ENCODE results near the gene FSTL5.

The FSTL5 gene

DNA sequence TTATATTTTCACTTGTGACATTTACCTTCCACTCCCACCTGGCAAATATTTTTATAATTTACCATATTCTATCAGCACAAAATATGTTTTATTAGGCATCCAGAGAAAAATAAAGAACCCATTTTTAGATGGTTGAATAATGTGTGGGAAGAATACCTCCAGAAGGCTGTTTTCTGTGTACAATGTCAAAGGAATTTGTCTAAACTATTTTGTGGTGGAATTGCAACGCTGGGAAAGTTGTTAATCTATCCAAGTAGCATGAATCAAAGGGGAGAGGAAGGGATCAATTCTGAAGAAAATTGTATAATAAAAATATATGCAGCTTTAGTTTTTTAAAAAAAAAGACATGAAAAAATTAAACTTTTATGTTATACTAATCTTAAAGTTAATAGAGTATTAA is 706.5 kb downstream of the FSTL5 start:
- Histone ChIP-seq H3K4me3 (no peak overlapping the region), H3K4me2 (no peak overlapping the region), H3K9ac (no peak overlapping the region), H3K27ac (no peak overlapping the region), H3K27me3 (no peaks in the 10 kb centered on the region), H3K9me3 (replicated peaks in 1 of 11) (no peaks in the 10 kb centered on the region), H3K4me1 (no peaks in the 10 kb centered on the region), H3K36me3 (no peaks in the 10 kb centered on the region), H4K20me1 (no peaks in the 10 kb centered on the region)
- no peak for TF ChIP-seq Cebpa-rat (IDR thresholded peaks at IDR 0.05)

DNA sequence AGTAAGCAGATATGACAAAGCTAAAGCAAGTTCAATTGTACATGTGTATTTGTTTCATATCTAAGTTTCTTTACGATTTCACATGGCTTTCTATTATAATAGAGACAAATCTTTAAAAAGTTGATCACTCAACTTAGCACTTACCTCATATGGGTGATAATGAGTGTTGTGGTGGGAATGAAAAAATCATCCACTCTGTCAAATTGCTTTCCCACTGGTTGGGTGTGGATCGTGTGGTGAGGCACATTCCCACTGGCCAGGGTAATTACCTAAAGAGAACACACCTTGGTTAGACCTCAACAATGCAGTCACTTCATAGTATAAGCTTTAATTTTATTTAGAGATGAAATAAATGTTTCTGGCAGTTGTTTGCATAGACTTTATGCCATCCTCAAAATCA is 708.9 kb downstream of the FSTL5 start:
- H4K20me1 ChIP-seq = no peaks in the 10 kb centered on the region
- H3K9me3 ChIP-seq (replicated peaks in 1 of 11) = no peaks in the 10 kb centered on the region
- no peaks in the 10 kb centered on the region for H3K27me3 ChIP-seq
- H3K4me3 ChIP-seq = no peak overlapping the region
- H3K27ac ChIP-seq = no peak overlapping the region
- no peak for TF ChIP-seq Cebpa-rat (IDR thresholded peaks at IDR 0.05)
- no peak overlapping the region for H3K9ac ChIP-seq
- H3K36me3 ChIP-seq = no peaks in the 10 kb centered on the region
- H3K4me2 ChIP-seq = no peak overlapping the region
- H3K4me1 ChIP-seq = no peaks in the 10 kb centered on the region

DNA sequence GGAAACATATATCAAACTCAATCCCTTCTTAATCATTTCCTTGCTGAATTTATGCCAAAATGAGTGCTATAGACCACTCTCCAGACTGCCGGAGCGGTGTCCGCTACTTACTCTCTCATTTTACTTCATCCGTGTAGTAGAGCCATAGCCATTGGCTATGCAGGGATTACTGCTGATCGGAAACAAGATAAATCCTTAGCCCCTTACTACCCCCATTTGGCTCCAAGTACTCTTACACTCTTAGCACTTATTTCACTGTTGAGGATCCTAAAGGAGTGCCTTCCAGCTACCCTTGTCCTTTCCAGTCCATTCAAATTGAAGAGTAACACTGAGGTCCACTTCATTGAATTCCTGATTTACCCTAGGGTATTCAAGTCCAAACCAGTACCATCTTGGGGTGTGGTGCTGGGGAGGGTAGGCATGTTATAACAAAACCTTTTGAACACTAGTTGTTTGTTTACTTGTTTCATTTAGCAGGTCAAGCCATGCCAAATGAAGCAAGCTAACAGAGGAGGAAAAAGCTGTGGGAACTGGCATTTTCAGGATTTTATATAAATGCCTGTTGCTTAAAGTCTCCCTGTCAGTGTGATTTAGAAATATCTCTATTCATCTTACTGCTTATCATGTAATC is 715.1 kb downstream of the FSTL5 start:
- Histone ChIP-seq H3K36me3 (no peaks in the 10 kb centered on the region), H3K9ac (no peak overlapping the region), H4K20me1 (no peaks in the 10 kb centered on the region), H3K4me1 (no peaks in the 10 kb centered on the region), H3K27me3 (no peaks in the 10 kb centered on the region), H3K4me3 (no peak overlapping the region), H3K9me3 (replicated peaks in 1 of 11) (no peaks in the 10 kb centered on the region), H3K4me2 (no peak overlapping the region), H3K27ac (no peak overlapping the region)
- no peak for TF ChIP-seq Cebpa-rat (IDR thresholded peaks at IDR 0.05)

DNA sequence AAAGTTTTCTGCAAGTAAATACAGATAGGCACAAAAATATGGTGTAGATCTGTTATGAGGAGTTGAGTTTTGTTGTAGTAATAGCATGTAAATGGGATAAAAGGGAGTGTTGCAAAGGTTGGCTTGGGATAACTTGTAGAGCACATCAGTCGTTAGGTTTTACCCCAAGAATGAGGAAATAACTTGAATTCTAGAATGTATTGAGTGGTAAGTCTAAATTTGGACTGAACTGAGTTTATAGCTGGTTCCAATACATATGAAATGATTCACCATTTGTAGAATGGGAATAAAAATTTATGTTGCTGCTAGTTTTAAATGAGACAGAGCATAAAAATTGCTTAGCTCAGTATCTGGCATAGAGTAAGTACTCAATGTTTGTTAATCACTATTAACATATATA is 719.2 kb downstream of the FSTL5 start:
- H4K20me1 ChIP-seq = no peaks in the 10 kb centered on the region
- no peaks in the 10 kb centered on the region for H3K27me3 ChIP-seq
- H3K4me1 ChIP-seq = no peaks in the 10 kb centered on the region
- TF ChIP-seq Cebpa-rat (IDR thresholded peaks at IDR 0.05) = no peak
- no peak overlapping the region for H3K27ac ChIP-seq
- H3K36me3 ChIP-seq = no peaks in the 10 kb centered on the region
- no peak overlapping the region for H3K4me2 ChIP-seq
- H3K9me3 ChIP-seq (replicated peaks in 1 of 11) = no peaks in the 10 kb centered on the region
- no peak overlapping the region for H3K4me3 ChIP-seq
- H3K9ac ChIP-seq = no peak overlapping the region

DNA sequence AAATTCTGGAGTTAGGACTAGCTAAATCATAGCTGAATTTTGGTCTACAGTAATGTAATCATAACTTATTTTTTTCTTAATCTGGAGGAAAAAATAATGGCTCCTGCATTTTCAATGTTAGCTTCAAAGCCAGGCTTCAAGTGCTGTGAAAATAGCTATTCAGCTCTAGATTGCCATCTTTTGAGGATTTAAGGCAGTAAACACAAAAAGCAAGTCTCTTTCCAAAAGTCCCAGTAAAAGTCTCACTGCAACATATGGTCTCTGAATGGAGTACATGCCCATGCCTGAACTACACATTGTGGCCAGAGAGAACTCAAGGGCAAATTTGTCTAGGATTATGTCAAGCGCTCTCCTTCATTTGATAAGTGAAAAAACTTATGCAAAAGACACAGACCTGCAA is 720.9 kb downstream of the FSTL5 start:
- H3K27me3 ChIP-seq = no peaks in the 10 kb centered on the region
- no peaks in the 10 kb centered on the region for H3K9me3 ChIP-seq (replicated peaks in 1 of 11)
- H3K4me1 ChIP-seq = no peaks in the 10 kb centered on the region

DNA sequence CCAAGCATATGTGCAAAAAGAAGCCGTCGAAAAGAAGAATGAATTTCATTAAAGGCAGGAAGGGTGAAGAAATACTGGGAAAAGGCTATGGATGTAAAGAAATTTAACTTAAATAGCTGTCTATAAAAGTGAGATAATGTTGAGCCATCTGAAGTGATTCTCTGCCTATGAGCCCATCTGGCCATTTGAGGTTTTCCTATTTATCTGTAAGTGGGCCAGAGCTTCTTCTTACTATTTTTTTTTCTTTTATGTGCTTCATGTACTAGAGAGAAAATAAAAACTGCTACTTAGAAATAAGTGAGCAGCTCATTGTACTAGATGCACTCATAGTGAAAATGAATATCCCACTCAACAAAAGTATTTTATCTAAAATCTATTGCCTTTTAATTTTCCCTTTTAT is 725.7 kb downstream of the FSTL5 start:
- Histone ChIP-seq H3K4me2 (no peak overlapping the region), H4K20me1 (no peaks in the 10 kb centered on the region), H3K27me3 (no peaks in the 10 kb centered on the region), H3K9ac (no peak overlapping the region), H3K9me3 (replicated peaks in 1 of 11) (0 out of 22 replicates have a peak, but pooled peaks cover 0 to 4% (median 0%) of the 10 kb centered on the region in 11 experiments), H3K4me3 (no peak overlapping the region), H3K36me3 (no peaks in the 10 kb centered on the region), H3K27ac (no peak overlapping the region), H3K4me1 (no peaks in the 10 kb centered on the region)
- no peak for TF ChIP-seq Cebpa-rat (IDR thresholded peaks at IDR 0.05)

More for the DNA sequence above, 720.9 kb downstream of the FSTL5 start:
- TF ChIP-seq Cebpa-rat (IDR thresholded peaks at IDR 0.05) = no peak
- Histone ChIP-seq H4K20me1 (no peaks in the 10 kb centered on the region), H3K9ac (no peak overlapping the region), H3K27ac (no peak overlapping the region), H3K4me2 (no peak overlapping the region), H3K36me3 (no peaks in the 10 kb centered on the region), H3K4me3 (no peak overlapping the region)

DNA sequence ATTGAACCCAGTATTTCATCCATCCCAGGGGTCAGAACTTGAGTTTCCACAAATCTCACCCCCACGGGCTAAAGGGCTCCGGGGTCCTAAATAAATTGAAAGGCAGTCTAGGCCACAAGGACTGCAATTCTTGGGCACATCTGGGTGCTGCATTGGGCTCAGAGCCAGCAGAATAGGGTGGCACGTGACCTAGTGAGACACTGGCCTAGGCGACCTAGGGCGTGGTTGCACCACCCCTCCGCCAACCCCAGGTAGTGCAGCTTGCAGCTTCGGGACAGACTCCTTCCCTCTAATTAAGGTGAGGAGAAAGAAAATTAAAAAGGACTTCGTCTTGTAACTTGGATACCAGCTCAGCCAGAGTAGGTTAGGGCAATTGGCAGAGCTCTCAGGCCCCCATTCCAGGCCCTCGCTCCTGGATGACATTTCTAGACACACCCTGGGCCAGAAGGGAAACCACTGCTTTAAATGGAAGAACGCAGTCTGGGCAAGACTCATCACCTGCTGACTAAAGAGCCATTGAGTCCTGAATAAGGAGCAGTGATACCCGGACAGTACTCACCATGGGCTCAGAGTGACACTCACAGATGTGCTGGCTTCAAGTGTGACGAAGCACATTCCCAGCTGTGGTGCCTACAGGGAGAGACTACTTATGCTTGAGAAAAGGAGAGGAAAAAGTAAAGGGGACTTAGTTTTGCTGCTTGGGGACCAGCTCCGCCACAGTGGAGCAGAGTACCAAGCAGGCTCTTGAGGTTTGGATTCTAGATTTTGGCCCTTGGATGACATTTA is 735.4 kb downstream of the FSTL5 start:
- no peaks in the 10 kb centered on the region for H3K9me3 ChIP-seq (replicated peaks in 1 of 11)
- H3K4me3 ChIP-seq = no peak overlapping the region
- peaks cover 0 to 16% (median 0%) of the 10 kb centered on the region in 10 experiments; a peak in 4 of 20 replicates for H3K4me1 ChIP-seq
- TF ChIP-seq Cebpa-rat (IDR thresholded peaks at IDR 0.05) = no peak
- no peaks in the 10 kb centered on the region for H3K36me3 ChIP-seq
- no peak overlapping the region for H3K27ac ChIP-seq
- no peaks in the 10 kb centered on the region for H4K20me1 ChIP-seq
- H3K27me3 ChIP-seq = no peaks in the 10 kb centered on the region
- no peak overlapping the region for H3K4me2 ChIP-seq
- H3K9ac ChIP-seq = no peak overlapping the region

DNA sequence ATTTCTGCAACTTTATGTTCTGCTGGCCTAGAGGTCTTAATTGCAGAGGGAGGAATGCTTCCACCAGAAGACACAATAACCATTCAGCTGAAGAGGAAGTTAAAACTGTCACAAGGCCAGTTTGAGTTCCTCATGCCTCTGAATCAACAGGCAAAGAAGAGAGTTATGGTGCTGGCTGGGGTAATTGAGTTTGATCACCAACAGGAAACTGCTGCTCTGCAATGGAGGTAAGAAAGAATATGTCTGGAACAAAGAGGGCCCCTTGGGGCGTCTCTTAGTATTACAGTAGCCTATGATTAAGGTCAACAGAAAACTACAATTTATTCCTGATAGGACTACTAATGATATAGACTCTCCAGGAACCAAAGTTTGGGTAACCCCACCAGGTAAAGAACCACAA is 744.0 kb downstream of the FSTL5 start:
- H3K9me3 ChIP-seq (replicated peaks in 1 of 11) = no peaks in the 10 kb centered on the region
- no peak overlapping the region for H3K9ac ChIP-seq
- H3K4me2 ChIP-seq = peak overlapping the region in 2 of 11 experiments; percentile 47 to 58; a peak in 4 of 22 replicates
- no peaks in the 10 kb centered on the region for H4K20me1 ChIP-seq
- no peak overlapping the region for H3K4me3 ChIP-seq
- no peak for TF ChIP-seq Cebpa-rat (IDR thresholded peaks at IDR 0.05)
- no peaks in the 10 kb centered on the region for H3K36me3 ChIP-seq
- peaks cover 0 to 36% (median 0%) of the 10 kb centered on the region in 10 experiments; a peak in 5 of 20 replicates for H3K4me1 ChIP-seq
- peak overlapping the region in 2 of 11 experiments; percentile 36 to 66; a peak in 3 of 22 replicates for H3K27ac ChIP-seq
- no peaks in the 10 kb centered on the region for H3K27me3 ChIP-seq

DNA sequence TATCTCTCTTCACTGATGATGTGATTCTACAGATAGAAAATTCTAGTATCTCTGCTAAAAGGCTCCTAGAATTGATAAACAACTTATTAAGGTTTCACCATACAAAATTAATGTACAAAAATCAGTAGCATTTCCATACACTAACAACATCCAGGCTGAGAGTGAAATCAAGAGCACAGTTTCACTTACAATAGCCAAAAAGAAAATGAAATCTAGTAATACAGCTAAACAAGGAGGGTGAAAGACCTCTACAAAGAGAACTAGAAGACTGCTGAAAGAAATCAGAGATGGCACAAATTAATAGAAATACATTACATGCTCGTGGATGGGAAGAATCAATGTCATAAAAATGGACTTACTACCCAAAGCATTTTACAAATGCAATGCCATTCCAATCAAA is 751.9 kb downstream of the FSTL5 start:
- Histone ChIP-seq H4K20me1 (no peaks in the 10 kb centered on the region), H3K27ac (no peak overlapping the region), H3K4me2 (no peak overlapping the region), H3K36me3 (no peaks in the 10 kb centered on the region), H3K27me3 (no peaks in the 10 kb centered on the region), H3K9ac (no peak overlapping the region), H3K4me1 (no peaks in the 10 kb centered on the region), H3K9me3 (replicated peaks in 1 of 11) (no peaks in the 10 kb centered on the region; a peak in 1 of 22 replicates), H3K4me3 (no peak overlapping the region)
- no peak for TF ChIP-seq Cebpa-rat (IDR thresholded peaks at IDR 0.05)
